Activated T-helper 17 cell treated with anti-CD3 and anti-CD28 coated beads, Interleukin-2, amount 50 U/mL, for 72 hours (primary cell): ENCODE data around the gene GXYLT1. TPM values are rescaled to one million over a fixed set of nuclear protein-coding genes. Genes with fewer than 3 reads are reported as not detected.

ENCODE experiments used
- ATAC-seq: fragments of 150-1000 bp; cut with Tn5 transposase; replicated peaks from 2 replicates; pipeline ENCODE4 v1.10.0; 2021; ENCODE audit warnings: mild to moderate bottlenecking, moderate library complexity
- H3K27ac Mint-ChIP-seq: one replicate; pipeline ENCODE4 v1.8.0; 2022; ENCODE audit warnings: mixed read lengths
- H3K27me3 Mint-ChIP-seq: one replicate; pipeline ENCODE4 v1.8.0; 2022; ENCODE audit warnings: mixed read lengths
- H3K36me3 Mint-ChIP-seq: one replicate; pipeline ENCODE4 v1.8.0; 2022; ENCODE audit warnings: low read depth, mild to moderate bottlenecking, mixed read lengths
- H3K4me1 Mint-ChIP-seq: one replicate; pipeline ENCODE4 v1.8.0; 2022; ENCODE audit warnings: mixed read lengths
- H3K4me3 Mint-ChIP-seq: one replicate; pipeline ENCODE4 v1.8.0; 2022; ENCODE audit warnings: mild to moderate bottlenecking, mixed read lengths
- H3K9me3 Mint-ChIP-seq: one replicate; pipeline ENCODE4 v1.8.0; 2022; ENCODE audit warnings: mixed read lengths
- total RNA-seq, 2 donors: library from RNA; stranded (reverse); gene quantifications; one replicate each; pipeline ENCODE4 v1.2.3, GENCODE V29; 2022

GXYLT1 gene
- total RNA-seq, 2 donors from 2014 or later: 7.3 to 11.5 TPM

DNA sequence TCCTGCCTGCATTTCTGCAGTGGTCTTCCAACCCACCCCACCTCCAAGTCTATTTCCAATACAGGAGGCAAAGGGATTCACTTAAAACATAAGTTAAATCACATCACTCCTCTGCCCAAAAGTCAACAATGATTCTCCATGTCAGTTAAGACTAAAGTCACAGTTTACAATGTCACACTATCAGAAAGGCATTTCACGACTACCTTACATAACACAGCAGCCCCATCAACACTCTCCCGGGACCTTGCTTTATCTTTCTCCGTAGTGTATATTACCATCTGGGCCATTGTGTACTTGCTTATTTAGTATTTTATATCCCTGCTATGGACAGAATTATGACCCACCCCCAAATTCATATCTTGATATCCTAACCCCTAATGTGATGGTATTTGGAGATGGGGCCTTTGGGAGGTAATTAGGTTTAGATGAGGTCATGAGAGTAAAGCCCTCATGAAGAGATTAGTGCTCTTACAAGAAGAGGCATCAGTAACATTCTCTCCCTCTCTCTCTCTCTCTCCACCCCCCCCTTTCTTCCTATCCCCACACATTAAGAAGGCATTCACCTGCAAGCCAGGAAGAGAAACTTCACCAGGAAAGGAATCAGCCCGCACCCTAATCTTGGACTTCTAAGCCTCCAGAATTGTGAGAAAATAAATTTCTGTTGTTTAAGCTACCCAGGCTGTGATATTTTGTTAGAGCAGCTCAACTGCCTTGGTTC lies 112.7 kb downstream of the GXYLT1 start:
- no peaks in the 10 kb centered on the region for H3K4me1 Mint-ChIP-seq
- H3K9me3 Mint-ChIP-seq: no peaks in the 10 kb centered on the region
- ATAC-seq: no peak
- H3K27me3 Mint-ChIP-seq: peaks cover 16% of the 10 kb centered on the region
- no peak overlapping the region for H3K27ac Mint-ChIP-seq
- H3K4me3 Mint-ChIP-seq: no peak overlapping the region
- H3K36me3 Mint-ChIP-seq: no peaks in the 10 kb centered on the region

Other genes starting within 250 kb of the GXYLT1 start
- 10 to 100 TPM; 31.7 to 32.9 TPM for gene YAF2, start 93.4 kb upstream of the GXYLT1 start, total RNA-seq
- 10 to 100 TPM; 60.6 to 69.4 TPM for gene ZCRB1, start 181.2 kb upstream of the GXYLT1 start, total RNA-seq
- 10 to 100 TPM; 77.0 to 94.0 TPM for gene PPHLN1, start 181.3 kb upstream of the GXYLT1 start, total RNA-seq